PC-9 (cell line): ENCODE measurements around the gene FARS2. TPM values are rescaled to one million over a fixed set of nuclear protein-coding genes. Genes with fewer than 3 reads are reported as not detected.

Source experiments
- BruUV-seq: library from RNA; stranded (reverse); fragments of 400-500 nt; replicated peaks from 2 replicates; lab custom pipeline; 2021; lab: Mats Ljungman, UMichigan
- CTCF ChIA-PET: fragments of 300-600 bp; sonication (Branson Sonifier 250); formaldehyde crosslinking; loops from one replicate; lab custom pipeline; 2022; ENCODE audit warnings: antibody characterized with exemption; lab: Charles Lee
- POLR2A ChIA-PET: fragments of 300-600 bp; sonication (Branson Sonifier 250); formaldehyde crosslinking; loops from one replicate; lab custom pipeline; 2022; ENCODE audit warnings: antibody characterized with exemption; ENCODE audit not compliant: unreplicated experiment; lab: Charles Lee
- DNase-seq, 2 experiments: peaks; one replicate each; pipeline versions ENCODE4 v3.0.0 to v3.0.0-alpha.2; 2015 to 2022; ENCODE audit warnings: mixed read lengths in 1 of 2
- H2AFZ ChIP-seq: fragments of 200-600 bp; sonication (generic); 2 replicates; pipeline ENCODE4 v1.8.1; 2017; ENCODE audit warnings: antibody characterized with exemption
- H3F3A ChIP-seq: fragments of 200-600 bp; sonication (generic); 2 replicates; pipeline ENCODE4 v1.8.1; 2017; ENCODE audit warnings: antibody characterized with exemption, mild to moderate bottlenecking, low read depth; ENCODE audit not compliant: insufficient read depth
- H3K27ac ChIP-seq: fragments of 200-600 bp; sonication (generic); 2 replicates; pipeline ENCODE4 v1.6.1; 2016; ENCODE audit warnings: mixed run types
- H3K27me3 ChIP-seq: fragments of 200-600 bp; sonication (generic); 2 replicates; pipeline ENCODE4 v1.6.1; 2016; ENCODE audit warnings: low read depth, mixed run types; ENCODE audit not compliant: insufficient read depth
- H3K36me3 ChIP-seq: fragments of 200-600 bp; sonication (generic); 2 replicates; pipeline ENCODE4 v1.6.1; 2016; ENCODE audit warnings: low read depth, mixed run types
- H3K4me1 ChIP-seq: fragments of 200-600 bp; sonication (generic); replicated peaks from 2 replicates; pipeline ENCODE4 v1.6.1; 2016; ENCODE audit warnings: mixed run types; ENCODE audit not compliant: insufficient read depth
- H3K4me2 ChIP-seq: fragments of 200-600 bp; sonication (generic); 2 replicates; pipeline ENCODE4 v1.6.1; 2017; ENCODE audit warnings: mixed run types
- H3K4me3 ChIP-seq: fragments of 200-600 bp; sonication (generic); 2 replicates; pipeline ENCODE4 v1.6.1; 2016; ENCODE audit warnings: mixed run types
- H3K79me2 ChIP-seq: fragments of 200-600 bp; sonication (generic); 2 replicates; pipeline ENCODE4 v1.6.1; 2017; ENCODE audit warnings: low read depth, mixed run types
- H3K9me2 ChIP-seq: fragments of 200-600 bp; sonication (generic); 2 replicates; pipeline ENCODE4 v1.8.1; 2017; ENCODE audit warnings: mild to moderate bottlenecking; ENCODE audit not compliant: insufficient read depth
- H3K9me3 ChIP-seq: fragments of 200-600 bp; sonication (generic); 2 replicates; pipeline ENCODE4 v1.8.1; 2016; ENCODE audit warnings: low read depth; ENCODE audit not compliant: insufficient read depth
- H4K20me1 ChIP-seq: fragments of 200-600 bp; sonication (generic); 2 replicates; pipeline ENCODE4 v1.8.1; 2017; ENCODE audit not compliant: insufficient read depth
- EZH2 ChIP-seq: fragments of 200-600 bp; sonication (generic); IDR thresholded peaks from 2 replicates; pipeline ENCODE4 v1.8.0; 2017; ENCODE audit warnings: antibody characterized with exemption, low read depth
- intact Hi-C: fragments of 100-400 bp; cut with micrococcal nuclease; formaldehyde crosslinking; loops from one replicate; pipeline ENCODE4 v1.10.0; 2022; ENCODE audit not compliant: unreplicated experiment
- total RNA-seq: library from RNA; stranded (reverse); gene quantifications from 2 replicates; pipeline ENCODE4 v1.2.3, GENCODE V29; 2021
- TF ChIP-seq, protein P1 (sequence below): fragments of 200-600 bp; sonication (generic); conservative IDR thresholded peaks from 2 replicates; pipeline ENCODE4 v1.6.1; 2017; ENCODE audit warnings: mixed run types, antibody characterized with exemption, mild to moderate bottlenecking, moderate library complexity

Gene FARS2
- total RNA-seq, 1 experiment from 2014 or later: 26.7 TPM

GRCh38 chr6:5464099-5464885 lies 203.0 kb downstream of the FARS2 start:
- TF ChIP-seq EZH2: no peak
- TF ChIP-seq, protein P1, sequence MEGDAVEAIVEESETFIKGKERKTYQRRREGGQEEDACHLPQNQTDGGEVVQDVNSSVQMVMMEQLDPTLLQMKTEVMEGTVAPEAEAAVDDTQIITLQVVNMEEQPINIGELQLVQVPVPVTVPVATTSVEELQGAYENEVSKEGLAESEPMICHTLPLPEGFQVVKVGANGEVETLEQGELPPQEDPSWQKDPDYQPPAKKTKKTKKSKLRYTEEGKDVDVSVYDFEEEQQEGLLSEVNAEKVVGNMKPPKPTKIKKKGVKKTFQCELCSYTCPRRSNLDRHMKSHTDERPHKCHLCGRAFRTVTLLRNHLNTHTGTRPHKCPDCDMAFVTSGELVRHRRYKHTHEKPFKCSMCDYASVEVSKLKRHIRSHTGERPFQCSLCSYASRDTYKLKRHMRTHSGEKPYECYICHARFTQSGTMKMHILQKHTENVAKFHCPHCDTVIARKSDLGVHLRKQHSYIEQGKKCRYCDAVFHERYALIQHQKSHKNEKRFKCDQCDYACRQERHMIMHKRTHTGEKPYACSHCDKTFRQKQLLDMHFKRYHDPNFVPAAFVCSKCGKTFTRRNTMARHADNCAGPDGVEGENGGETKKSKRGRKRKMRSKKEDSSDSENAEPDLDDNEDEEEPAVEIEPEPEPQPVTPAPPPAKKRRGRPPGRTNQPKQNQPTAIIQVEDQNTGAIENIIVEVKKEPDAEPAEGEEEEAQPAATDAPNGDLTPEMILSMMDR: no peak
- ChIA-PET POLR2A (interaction anchor here (0.6 kb wide), 2 partner anchors 370 to 452 kb away, joined by 3 to 7 read pairs; no protein-coding TSS in a partner anchor), CTCF (no interaction called here)
- no peaks in the 10 kb centered on the region for H4K20me1 ChIP-seq
- no TSS peak for BruUV-seq
- no peak overlapping the region for H2AFZ ChIP-seq
- DNase-seq: no peak
- no peaks in the 10 kb centered on the region for H3K36me3 ChIP-seq
- no peaks in the 10 kb centered on the region for H3K79me2 ChIP-seq
- no peaks in the 10 kb centered on the region for H3K9me3 ChIP-seq
- intact Hi-C loops: no loop called here
- no peak overlapping the region for H3K4me2 ChIP-seq
- no peak overlapping the region for H3K4me3 ChIP-seq
- H3K4me1 ChIP-seq: no peaks in the 10 kb centered on the region
- H3K27me3 ChIP-seq: no peaks in the 10 kb centered on the region
- no peaks in the 10 kb centered on the region for H3K9me2 ChIP-seq
- H3F3A ChIP-seq: no peaks in the 10 kb centered on the region
- H3K27ac ChIP-seq: no peak overlapping the region

DNA sequence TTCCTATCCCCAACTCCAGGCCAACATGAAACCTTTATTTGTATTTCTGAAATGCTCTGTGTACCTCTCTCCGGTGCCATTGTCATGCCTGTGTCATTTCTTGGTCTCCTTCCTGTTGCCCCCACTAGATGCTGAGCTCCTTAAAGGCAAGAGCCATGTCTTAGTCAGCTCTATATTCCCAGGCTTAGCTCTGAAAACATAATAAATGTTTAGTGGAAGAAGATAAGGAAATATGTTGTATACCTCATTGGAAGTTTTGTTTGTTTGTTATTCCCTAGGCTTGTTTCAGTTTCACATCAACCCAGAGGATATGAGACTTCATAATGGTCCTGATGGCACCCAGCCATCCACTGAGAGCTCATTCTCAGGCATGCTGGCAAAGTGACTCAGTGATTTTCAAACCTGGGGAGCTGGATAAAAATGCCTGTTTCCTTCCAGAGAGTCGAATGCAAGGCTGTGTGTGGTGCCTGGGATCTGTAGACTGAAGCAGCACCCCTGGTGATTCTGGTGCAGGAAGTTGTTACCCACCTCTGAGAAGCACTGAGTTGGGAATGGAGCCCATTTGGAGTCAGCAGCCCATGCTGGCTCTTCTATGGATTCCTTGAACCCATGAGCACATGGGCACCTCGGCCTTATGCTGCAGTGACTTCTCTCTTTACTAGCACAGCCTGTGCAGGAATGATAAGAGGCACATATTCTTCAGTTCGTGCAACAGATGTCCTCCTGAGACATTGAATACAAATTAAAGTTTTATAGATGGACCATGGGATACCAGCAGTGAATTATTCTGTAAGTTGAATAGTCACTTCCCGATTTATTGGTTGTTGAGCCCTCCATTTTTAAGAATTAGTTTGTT lies 205.2 kb downstream of the FARS2 start:
- TF ChIP-seq, protein P1: no peak
- no peak for TF ChIP-seq EZH2

GRCh38 chr6:5468586-5468985 lies 207.3 kb downstream of the FARS2 start:
- ChIA-PET CTCF (interaction anchor here (0.5 kb wide), 1 partner anchor 55 kb away, joined by 3 read pairs; no protein-coding TSS in a partner anchor), POLR2A (no interaction called here)
- no peak overlapping the region for H3K27ac ChIP-seq
- H3K4me3 ChIP-seq: no peak overlapping the region
- H4K20me1 ChIP-seq: no peaks in the 10 kb centered on the region
- H3K9me3 ChIP-seq: no peaks in the 10 kb centered on the region
- H3K4me2 ChIP-seq: no peak overlapping the region
- no peak overlapping the region for H2AFZ ChIP-seq
- TF ChIP-seq EZH2: no peak
- TF ChIP-seq, protein P1: no peak
- no peaks in the 10 kb centered on the region for H3F3A ChIP-seq
- intact Hi-C loops: no loop called here
- BruUV-seq: no TSS peak
- H3K79me2 ChIP-seq: no peaks in the 10 kb centered on the region
- H3K27me3 ChIP-seq: no peaks in the 10 kb centered on the region
- no peaks in the 10 kb centered on the region for H3K36me3 ChIP-seq
- DNase-seq: no peak
- H3K9me2 ChIP-seq: no peaks in the 10 kb centered on the region
- H3K4me1 ChIP-seq: no peaks in the 10 kb centered on the region

More for the DNA sequence above, 205.2 kb downstream of the FARS2 start:
- H3K9me2 ChIP-seq: no peaks in the 10 kb centered on the region
- no peaks in the 10 kb centered on the region for H3K9me3 ChIP-seq
- BruUV-seq: no TSS peak
- CTCF ChIA-PET: no interaction called here
- intact Hi-C loops: no loop called here
- H3K27ac ChIP-seq: no peak overlapping the region
- H4K20me1 ChIP-seq: no peaks in the 10 kb centered on the region
- H3K36me3 ChIP-seq: no peaks in the 10 kb centered on the region
- H3K4me3 ChIP-seq: no peak overlapping the region
- H3K4me2 ChIP-seq: no peak overlapping the region
- H3K27me3 ChIP-seq: no peaks in the 10 kb centered on the region
- no peak overlapping the region for H2AFZ ChIP-seq
- DNase-seq: no peak
- no peaks in the 10 kb centered on the region for H3F3A ChIP-seq
- no peaks in the 10 kb centered on the region for H3K4me1 ChIP-seq
- POLR2A ChIA-PET: interaction anchor here (0.6 kb wide), 1 partner anchor 34 kb away, joined by 3 read pairs; no protein-coding TSS in a partner anchor
- H3K79me2 ChIP-seq: no peaks in the 10 kb centered on the region
